Eye (tissue), 1 donor: ENCODE measurements around the gene WDFY1.
"Not testable (repeated sequence)": the region's sequence is repeated elsewhere in the genome, so short reads cannot be mapped to it uniquely, and the experiment has no call there.

Source experiments
- DNase-seq: peaks from one replicate; pipeline ENCODE4 v3.0.0-alpha.2; 2015

Gene WDFY1

DNA sequence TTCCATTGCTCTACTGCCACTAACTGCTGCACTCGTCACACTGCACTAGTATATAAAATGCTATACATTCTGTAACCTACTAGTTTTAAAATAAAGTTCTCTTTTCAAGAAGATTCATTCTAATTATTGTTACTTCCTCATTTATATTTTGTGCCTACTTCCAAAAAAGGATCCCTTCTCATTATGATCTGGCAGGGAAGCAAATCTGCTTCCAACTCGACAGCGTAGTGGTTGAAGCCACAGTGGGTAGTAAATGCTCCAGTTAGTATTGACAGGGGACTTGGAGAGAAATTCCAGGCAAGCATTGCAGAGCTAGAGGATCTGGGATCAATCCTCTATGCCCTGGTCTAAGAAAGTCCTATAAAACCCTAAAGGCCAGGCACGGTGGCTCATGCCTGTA, 54.4 kb downstream of the WDFY1 start:
- no peak for DNase-seq

DNA sequence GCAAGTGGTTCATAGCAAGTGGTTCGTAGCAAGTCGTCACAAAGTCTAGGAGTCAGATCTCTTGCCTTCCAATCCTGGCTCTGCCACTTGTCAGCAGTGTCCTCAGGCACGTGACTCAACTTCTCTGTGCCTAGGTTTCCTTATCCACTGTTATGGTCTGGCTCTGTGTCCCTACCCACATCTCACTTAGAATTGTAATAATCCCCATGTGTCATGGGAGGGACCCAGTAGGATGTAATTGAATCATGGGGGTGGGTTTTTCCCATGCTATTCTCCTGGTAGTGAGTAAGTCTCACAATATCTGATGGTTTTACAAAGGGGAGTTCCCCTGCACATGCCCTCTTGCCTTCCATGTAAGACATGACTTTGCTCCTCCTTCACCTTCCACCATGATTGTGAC, 55.9 kb downstream of the WDFY1 start:
- no peak for DNase-seq

DNA sequence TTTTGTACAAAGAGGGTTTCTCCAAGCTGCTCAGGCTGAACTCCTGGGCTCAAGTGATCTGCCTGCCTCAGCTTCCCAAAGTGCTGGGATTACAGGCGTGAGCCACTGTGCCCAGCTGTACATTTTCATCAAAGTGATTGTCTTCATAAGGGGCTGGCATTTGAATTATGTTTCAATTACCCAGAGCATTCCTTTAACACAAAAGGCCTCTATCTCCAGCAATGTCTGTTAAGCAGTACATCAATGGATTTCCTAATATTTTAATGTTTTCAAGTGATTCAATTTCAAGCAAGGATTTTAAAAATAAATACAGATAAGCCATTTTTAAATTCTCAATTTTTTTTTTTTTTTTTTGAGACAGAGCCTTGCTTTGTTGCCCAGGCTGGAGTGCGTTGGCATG, 56.9 kb downstream of the WDFY1 start:
- DNase-seq: no peak

DNA sequence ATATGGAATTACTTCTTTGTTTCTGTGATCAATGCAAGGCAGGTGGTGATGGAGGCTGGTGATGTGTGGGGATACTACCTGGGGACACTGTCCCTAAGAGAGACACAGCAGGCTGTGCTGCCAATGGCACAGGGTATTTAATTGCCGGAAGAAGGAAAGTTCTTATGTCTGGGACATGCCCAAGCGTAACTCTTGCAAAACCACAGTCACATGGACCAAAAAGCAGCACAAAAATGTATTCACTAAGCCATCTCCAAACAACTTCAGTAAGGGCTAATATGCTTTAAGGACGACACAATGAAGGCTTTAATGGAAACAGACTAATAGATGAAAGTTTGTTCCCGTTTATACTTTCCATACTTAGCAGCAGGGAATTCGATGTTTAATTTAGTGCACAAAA, 58.0 kb downstream of the WDFY1 start:
- DNase-seq: no peak

DNA sequence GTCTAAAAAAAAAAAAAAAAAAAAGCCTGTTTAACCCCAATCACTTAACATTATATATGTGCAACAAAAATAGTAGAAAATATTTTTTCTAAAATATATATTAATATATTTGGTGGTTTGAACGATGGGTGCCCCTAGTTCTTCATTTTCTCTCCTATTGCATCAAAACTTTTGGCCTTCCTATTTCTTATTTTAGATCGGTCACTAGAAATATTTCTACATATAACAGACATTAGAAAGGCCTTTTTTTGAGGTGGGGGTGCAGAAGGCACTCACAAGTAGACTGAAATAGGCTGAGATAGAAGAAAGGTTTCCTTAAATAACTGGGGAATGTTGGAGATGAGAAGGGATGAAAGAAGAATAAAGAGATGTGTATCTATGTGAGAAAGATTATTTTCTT, 58.4 kb downstream of the WDFY1 start:
- DNase-seq: no peak

DNA sequence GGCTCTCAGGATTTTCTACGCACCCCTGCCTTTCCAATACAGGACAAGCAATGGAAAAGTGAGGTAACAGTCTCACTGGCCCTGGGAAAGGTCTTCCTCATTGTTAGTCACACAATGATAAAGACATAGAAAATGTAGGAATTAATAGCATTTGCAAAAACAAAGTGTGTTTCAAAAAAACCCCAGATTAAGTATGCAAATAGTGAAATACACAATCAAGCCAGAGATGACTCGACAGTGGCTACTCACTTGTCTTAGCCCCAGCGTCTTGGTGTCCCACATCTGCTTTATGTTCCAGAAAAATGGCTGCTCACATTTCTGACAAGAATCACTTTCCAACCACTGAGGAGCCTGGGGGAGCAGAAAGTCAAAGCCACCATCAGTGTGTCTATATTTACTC, 60.7 kb downstream of the WDFY1 start:
- DNase-seq: no peak

DNA sequence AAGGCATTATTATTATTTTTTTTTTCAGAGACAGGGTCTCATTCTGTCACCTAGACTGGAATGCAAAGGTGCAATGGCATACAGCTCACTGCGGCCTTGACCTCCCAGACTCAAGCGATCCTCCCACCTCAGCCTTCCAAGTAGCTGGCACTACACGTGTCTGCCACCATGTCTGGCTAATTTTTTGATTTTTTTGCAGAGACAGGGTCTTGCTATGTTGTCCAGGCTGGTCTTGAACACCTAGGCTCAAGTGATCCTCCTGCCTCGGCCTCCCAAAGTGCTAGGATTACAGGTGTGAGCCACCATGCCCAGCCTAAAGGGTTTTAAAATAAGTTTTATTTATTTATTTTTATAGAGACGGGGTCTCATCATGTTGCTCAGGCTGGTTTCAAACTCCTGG, 62.4 kb downstream of the WDFY1 start:
- no peak for DNase-seq

DNA sequence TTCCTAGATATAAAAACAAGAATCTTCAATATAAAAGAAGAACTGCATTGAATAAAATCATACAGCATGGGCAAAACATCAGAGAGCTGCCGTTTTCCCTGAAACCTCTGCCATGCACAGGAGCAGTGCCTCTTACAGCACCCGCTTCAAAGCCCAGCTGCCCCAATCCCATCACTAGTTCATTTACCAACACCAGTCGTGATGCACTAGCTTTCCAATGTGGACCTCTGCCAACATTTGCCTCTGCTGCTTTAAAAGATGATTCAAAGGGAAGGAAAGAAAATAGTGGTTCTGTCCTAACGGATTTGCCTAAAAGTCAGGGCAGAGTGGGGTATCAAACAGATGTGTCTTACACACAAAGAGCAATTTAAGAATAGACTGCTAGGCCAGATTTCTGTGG, 64.3 kb downstream of the WDFY1 start:
- no peak for DNase-seq

DNA sequence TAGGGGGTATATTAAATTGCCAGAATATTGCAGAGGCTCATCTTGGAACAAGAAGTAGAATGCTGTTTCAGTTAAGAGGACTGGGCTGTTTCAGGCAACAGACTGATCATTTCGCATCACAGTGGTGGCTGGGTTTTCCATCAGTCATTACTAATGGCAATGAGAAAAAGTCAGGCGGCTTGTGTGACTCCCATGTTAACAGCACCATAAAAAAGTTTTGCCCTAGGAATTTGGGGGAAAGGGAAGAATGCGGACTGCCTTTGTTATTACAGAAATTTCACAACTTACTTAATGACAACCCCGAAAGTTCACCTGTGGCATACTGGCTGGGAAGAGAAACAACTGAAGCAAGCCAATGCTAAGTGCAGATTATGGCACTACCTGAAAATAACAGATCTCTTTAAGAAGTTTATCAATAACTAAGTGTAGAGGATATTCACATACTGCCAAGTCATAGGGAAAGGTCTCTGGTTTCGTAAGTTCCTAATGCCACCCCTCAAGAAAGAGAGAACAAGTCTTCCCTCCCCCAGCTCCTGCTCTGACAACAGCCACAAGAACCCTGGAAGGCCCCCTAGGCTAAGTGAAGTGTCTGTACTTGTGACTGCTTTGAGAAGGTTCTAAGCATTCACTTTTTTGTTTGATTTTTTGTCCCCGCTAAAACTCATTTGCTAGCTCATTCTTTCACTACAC, 67.3 kb downstream of the WDFY1 start:
- no peak for DNase-seq

DNA sequence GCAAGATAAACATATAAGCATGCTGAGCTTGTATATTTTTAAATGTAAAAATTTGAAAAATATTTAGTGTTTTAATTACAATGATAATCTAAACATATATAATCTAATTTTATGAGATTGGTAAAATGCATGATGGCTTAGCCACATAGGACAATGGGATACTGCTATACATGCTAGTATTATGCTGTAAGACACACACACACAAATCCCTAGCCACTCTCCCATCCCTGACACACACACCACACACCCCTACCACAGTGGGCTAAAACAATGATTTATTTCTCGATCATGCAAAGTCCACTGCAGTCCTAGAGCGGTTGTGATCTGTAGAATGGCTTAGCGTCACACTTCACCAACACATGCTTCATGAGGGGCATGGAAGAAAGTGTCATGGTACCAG, 71.5 kb downstream of the WDFY1 start:
- no peak for DNase-seq

DNA sequence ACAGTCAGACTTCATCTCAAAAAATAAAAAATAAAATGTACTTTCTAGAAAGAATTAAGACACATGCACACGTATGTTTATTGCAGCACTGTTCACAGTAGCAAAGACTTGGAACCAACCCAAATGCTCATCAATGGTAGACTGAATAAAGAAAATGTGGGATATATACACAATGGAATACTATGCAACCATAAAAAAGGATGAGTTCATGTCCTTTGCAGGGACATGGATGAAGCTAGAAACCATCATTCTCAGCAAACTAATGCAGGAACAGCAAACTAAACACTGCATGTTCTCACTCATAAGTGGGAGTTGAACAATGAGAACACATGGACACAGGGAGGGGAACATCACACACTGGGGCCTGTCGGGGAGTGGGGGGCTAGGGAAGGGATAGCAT, 72.4 kb downstream of the WDFY1 start:
- DNase-seq: not testable (repeated sequence)

DNA sequence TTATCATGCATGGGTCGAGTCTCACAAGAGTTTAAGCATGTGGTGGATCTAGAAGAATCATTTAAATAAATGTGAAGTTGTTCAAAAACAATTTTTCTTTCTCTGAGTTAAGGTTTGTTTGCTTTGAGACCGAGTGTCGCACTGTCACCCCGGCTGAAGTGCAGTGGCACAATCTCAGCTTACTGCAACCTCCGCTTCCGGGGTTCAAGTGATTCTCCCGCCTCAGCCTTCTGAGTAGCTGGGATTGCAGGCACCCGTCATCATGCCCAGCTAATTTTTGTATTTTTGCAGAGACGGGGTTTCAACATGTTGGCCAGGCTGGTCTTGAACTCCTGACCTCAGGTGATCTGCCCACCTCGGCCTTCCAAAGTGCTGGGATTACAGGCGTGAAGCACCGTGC, 73.5 kb downstream of the WDFY1 start:
- DNase-seq: not testable (repeated sequence)

DNA sequence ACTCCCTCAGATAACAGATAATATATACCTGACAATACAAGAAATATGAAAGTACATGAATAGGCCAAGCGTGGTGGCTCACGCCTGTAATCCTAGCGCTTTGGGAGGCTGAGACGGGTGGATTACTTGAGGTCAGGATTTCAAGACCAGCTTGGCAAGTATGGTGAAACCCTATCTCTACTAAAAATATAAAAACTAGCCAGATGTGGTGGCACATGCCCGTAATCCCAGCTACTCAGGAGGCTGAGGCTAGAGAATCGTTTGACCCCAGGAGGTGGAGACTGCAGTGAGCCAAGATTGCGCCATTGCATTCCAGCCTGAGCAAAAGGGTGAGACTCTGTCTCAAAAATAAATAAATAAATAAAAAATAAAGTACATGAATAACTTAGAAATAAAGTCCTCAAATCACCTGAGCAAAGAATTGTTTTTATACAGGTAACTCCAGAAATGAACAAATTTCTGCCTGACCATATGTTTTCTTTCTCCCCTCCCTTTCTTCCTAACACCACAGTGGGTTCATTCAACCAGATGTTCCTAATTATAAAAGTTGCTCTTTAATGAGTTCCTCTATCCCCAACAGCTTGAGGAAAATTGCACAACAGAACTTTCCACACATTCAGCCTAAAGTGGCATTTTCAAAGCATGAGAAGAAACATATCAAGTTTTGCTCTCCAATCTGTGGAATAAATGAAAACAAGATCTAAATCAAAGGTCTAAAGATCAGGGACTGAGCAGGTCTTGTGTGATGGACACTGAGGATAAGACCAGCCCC, 74.1 kb downstream of the WDFY1 start:
- no peak for DNase-seq

DNA sequence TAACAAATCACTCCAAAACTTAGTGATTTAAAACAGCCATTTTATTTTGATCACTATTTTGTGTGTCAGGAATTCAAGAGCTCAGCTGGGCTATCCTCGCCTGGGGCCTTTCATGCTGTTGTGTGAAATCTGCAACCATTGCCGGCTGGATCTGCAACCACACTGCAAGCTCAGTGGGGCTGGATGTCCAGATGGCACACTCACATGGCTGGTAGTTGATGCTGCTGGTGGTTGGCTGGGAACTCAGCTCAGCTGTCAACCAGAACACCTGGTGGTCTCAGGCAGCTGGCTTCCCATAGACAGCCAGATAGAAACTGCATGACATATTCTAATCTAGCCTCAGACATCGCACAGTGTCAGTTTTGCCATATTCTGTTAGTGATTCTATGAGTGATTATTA, 77.1 kb downstream of the WDFY1 start:
- peak; percentile 76 for DNase-seq

DNA sequence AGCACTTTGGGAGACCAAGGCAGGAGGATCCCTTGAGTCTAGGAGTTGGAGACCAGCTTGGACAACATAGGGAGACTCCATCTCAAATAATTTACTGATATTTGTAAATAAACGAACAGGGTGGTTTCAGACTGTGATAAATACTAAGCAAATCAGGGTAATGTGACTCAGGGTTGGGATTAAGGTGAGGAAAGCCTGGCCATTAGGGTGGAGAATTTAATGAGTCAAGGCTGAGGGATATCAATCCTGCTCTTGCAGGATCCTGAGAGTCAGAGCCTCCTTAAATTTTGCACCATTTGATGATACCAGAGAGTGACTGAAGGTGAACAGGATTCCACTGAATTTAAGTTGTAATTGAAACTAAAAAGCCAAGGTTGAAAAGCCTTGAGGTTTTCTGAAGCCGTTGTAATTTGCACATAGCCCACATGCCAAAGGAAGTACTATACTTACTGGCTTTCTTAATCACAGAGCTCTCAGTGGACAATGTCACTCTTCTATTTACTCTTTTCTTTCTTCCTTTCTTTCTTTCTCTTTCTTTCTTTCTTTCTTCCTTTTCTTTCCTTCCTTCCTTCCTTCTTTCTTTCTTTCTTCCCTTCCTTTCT, 79.1 kb downstream of the WDFY1 start:
- no peak for DNase-seq

DNA sequence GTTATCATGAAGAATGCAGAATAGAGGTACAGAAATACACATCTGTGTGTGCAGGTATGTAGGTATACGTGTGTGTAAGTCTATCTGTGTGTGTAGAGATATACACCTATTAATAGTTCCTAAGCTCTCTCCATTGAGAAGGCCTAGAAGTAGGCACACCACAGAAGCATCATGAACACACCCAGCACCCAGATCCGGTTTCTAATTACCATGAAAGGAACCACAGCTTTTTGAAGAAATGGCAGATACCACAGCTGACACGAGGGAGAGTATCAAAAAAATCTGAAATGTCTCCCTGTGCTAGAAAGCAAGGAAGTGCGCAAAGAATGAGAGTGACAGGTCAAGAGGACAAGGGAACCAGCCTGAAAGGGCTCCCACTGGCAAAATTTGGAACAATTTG, 80.0 kb downstream of the WDFY1 start:
- no peak for DNase-seq

DNA sequence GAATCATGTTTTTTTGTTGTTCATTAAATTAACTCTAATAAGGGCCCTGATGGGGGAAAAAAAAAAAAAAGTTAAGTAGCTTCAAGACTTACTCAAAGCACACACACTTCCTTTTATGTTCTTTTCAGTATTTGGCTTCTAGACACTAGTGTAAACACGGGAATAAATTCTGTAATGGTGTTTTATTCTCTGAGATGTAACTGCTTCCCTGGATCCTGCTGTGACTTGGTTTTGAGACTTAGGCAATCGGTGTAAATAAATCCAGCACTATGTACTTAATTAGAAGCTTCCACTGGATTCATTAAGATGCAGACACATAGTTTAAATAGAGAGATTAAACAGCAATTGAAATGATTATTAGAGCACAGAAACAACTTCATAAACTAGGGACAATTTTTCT, 81.6 kb downstream of the WDFY1 start:
- DNase-seq: no peak

DNA sequence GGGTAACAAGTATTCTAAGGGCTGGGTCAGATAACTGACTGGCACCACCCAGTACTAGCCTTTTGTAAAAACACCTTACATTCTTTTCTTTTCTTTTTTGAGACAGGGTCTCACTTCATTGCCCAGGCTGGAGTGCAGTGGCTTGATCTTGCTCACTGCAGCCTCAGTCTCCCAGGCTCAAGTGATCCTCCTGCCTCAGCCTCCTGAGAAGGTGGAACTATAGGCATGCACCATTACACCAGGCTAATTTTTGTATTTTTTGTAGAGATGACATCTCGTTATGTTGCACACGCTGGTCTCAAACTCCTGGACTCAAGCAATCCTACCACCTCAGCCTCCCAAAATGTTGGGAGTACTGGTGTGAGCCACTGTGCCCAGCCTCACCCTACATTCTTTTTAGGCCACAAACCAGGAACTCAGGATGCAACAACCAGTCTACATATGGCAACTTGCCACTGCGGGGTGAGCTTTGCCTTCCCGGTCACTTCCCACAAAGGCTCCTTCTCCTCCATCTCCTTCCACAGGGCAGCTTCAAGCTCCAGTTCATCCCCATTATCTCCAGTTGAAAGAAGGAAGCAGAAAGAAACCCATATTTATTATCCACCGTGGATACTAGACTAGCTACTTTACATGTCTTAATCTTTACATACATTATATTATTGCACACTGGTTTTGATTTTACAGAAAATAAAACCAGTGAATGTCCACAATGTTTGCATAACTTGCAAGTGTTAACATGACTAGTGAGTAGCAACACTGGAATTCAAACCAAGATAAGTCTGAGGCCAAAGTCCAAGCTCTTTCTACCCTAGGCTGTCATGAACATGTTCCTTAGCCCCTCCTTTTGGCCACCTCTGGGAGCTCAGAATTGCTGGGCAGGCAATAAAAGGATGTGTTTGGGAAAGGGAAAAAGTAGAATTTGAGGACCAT, 84.1 kb downstream of the WDFY1 start:
- no peak for DNase-seq

DNA sequence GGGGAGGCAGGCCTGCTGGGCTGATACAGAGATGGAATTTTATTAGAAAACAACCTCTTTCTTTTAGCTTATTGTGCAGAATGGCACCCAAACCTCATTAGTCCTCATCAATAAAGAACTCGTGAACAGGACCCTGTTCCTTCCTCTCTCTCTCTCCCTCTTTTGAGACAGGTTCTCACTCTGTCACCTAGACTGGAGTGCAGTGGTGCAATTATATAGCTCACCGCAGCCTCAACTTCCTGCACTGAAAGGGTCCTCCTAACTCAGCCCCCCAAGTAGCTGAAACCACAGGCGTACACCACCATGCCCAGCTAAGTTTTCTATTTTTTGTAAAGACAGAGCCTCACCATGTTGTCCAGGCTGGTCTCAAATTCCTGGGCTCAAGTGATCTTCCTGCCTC, 86.1 kb downstream of the WDFY1 start:
- no peak for DNase-seq

DNA sequence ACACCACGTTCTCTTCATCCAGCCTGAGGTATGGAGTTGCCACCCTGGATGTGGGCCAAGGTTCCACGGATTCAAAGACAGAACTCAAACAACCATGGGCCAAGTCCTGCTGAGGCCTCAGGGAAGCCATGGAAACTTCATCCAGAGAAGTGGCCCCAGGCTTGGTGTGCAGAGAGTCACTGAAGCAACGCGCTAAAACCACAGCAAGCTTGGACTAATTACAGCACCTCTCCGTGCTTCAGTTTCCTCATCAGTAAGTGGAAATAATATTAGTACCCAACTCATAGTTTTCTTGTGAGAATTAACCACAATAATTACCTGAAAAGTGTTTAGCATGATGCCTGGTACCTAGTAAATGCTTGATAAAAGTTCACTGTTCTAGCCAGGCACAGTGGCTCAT, 88.6 kb downstream of the WDFY1 start:
- DNase-seq: no peak

DNA sequence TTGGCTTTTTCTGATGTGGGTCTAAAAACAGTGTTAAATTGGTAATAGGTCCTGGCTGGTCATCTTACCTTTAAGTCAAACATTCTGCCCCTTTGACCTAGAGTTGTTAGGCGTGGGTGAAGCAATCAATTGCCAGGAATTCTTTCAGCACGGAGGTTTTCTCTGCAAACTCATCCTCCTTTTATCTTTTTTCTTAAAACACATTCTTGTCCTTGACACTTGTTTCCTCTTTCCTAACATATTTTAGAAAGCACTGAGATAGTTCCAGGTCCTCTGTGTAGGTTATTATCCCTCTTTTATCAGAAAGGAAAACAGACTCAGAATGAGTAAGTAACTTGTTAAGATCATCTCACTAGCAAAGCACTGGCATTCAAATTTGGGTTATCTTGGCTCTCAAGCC, 89.1 kb downstream of the WDFY1 start:
- no peak for DNase-seq

DNA sequence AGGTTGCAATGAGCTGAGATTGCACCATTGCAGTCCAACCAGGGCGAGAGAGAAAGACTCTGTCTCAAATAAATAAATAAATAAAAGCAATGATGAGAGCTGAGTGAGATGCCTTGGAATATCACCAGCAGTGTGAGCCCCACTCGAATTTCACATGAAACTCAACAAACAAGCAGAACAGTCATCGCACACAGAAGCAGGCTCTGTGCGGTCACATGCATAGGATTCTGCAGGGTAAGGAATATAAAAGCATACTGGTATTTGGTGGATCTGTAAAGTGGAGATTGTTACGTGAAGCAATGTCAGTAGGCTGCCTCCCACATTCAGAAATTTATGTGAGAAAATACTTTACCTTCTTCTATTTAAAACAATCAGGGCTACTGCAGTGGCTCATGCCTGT, 89.7 kb downstream of the WDFY1 start:
- no peak for DNase-seq

DNA sequence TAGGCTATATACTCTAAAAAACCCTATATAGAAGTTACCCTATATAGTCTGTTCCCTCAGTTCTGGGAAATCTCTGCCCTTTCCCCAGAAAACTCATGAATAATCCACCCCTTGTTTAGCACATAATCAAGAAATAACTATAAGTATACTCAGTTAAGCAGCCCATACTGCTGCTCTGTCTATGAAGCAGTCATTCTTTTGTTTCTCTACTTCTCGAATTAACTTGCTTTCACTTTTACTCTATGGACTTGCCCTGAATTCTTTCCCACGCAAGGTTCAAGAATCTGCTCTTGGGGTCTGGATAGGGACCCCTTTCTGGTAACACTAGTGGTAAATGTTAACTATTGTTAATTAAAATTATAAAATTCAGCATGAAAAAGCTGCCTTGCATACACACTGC, 90.4 kb downstream of the WDFY1 start:
- DNase-seq: no peak
